NOMO-1 (cell line): ENCODE data around the gene ZCCHC14.
"Not testable (repeated sequence)": the region's sequence is repeated elsewhere in the genome, so short reads cannot be mapped to it uniquely, and the experiment has no call there.

ENCODE experiments used
- DNase-seq, 2 experiments: peaks; one replicate each; lab custom pipeline; 2025; ENCODE audit not compliant: unreplicated experiment in 2 of 2; lab: John Stamatoyannopoulos, UW

The ZCCHC14 gene

GRCh38 chr16:87525352-87525751, 32.5 kb upstream of the ZCCHC14 start:
- DNase-seq: no peak

GRCh38 chr16:87524407-87524806, 31.6 kb upstream of the ZCCHC14 start:
- no peak for DNase-seq

GRCh38 chr16:87523605-87524004, 30.8 kb upstream of the ZCCHC14 start:
- not testable (repeated sequence) for DNase-seq

- not testable (repeated sequence) for DNase-seq
Observed at GRCh38 chr16:87521764-87522163, 28.9 kb upstream of the ZCCHC14 start.

GRCh38 chr16:87519170-87519569, 26.3 kb upstream of the ZCCHC14 start:
- not testable (repeated sequence) for DNase-seq

- DNase-seq: not testable (repeated sequence)
Observed at GRCh38 chr16:87518430-87519051, 25.7 kb upstream of the ZCCHC14 start.

GRCh38 chr16:87517610-87518429, 25.0 kb upstream of the ZCCHC14 start:
- not testable (repeated sequence) for DNase-seq

GRCh38 chr16:87516361-87516760, 23.5 kb upstream of the ZCCHC14 start:
- no peak for DNase-seq

GRCh38 chr16:87515475-87516330, 22.9 kb upstream of the ZCCHC14 start:
- DNase-seq: no peak

- not testable (repeated sequence) for DNase-seq
Observed at GRCh38 chr16:87509778-87510177, 17.0 kb upstream of the ZCCHC14 start.

GRCh38 chr16:87507351-87508069, 14.7 kb upstream of the ZCCHC14 start:
- DNase-seq: peak in 1 of 2 experiments; percentile 21

- DNase-seq: no peak
Observed at GRCh38 chr16:87506423-87507350, 13.9 kb upstream of the ZCCHC14 start.

GRCh38 chr16:87505834-87506233, 13.0 kb upstream of the ZCCHC14 start:
- no peak for DNase-seq

- DNase-seq: not testable (repeated sequence)
Observed at GRCh38 chr16:87503232-87503937, 10.6 kb upstream of the ZCCHC14 start.

- no peak for DNase-seq
Observed at GRCh38 chr16:87502308-87502969, 9.6 kb upstream of the ZCCHC14 start.

GRCh38 chr16:87501117-87501516, 8.3 kb upstream of the ZCCHC14 start:
- DNase-seq: no peak

GRCh38 chr16:87499189-87499486, 6.3 kb upstream of the ZCCHC14 start:
- DNase-seq: no peak

- no peak for DNase-seq
Observed at GRCh38 chr16:87498324-87499188, 5.7 kb upstream of the ZCCHC14 start.
